Large intestine (tissue), 12 donors: ENCODE results near the gene CDC20B. TPM values are rescaled to one million over a fixed set of nuclear protein-coding genes. Genes with fewer than 3 reads are reported as not detected.

ENCODE experiments used
- DNase-seq, 2 donors: peaks; one replicate each; pipeline versions ENCODE4 v3.0.0 to v3.0.0-alpha.2; 2013
- H3K27ac ChIP-seq: one replicate; pipeline ENCODE4 v1.5.1; 2013; ENCODE audit warnings: low read length
- H3K27me3 ChIP-seq: 2 replicates; pipeline ENCODE4 v1.6.1; 2013; ENCODE audit warnings: low read length; ENCODE audit not compliant: control insufficient read depth, insufficient read depth
- H3K36me3 ChIP-seq: 2 replicates; pipeline ENCODE4 v1.6.1; 2013; ENCODE audit warnings: low read length; ENCODE audit not compliant: control insufficient read depth, insufficient read depth
- H3K4me1 ChIP-seq: one replicate; pipeline ENCODE4 v1.6.1; 2013; ENCODE audit warnings: low read length; ENCODE audit not compliant: control insufficient read depth, insufficient read depth
- H3K4me3 ChIP-seq: one replicate; pipeline ENCODE4 v1.5.1; 2013; ENCODE audit warnings: low read length
- H3K9me3 ChIP-seq: one replicate; pipeline ENCODE4 v1.6.1; 2013; ENCODE audit warnings: mild to moderate bottlenecking, low read depth, low read length, moderate library complexity; ENCODE audit not compliant: control insufficient read depth
- WGBS: methylation state at CpG from one replicate; pipeline ENCODE4 v1.1.5; 2013; ENCODE audit warnings: low lambda C conversion rate; ENCODE audit not compliant: insufficient coverage; 5-methylcytosine and 5-hydroxymethylcytosine counted together
- long read RNA-seq, 11 donors: transcript quantifications; one replicate each; lab custom pipeline, GENCODE V29; 2026
- polyA plus RNA-seq: library from polyadenylated mRNA; unstranded; fragments of 120-200 nt; gene quantifications from one replicate; pipeline ENCODE4 v1.2.1, GENCODE V29; 2013

Gene CDC20B
- polyA plus RNA-seq: 0.15 TPM
- long read RNA-seq, donor 1: 0 reads
- long read RNA-seq, donor 2: 0 reads
- long read RNA-seq, donor 3: 0 reads
- long read RNA-seq, donor 4: 0 reads
- long read RNA-seq, donor 5: 0 reads
- long read RNA-seq, donor 6: 0 reads
- long read RNA-seq, donor 7: 0 reads
- long read RNA-seq, donor 8, partial matches to known transcripts: 0 of 11 reads
- long read RNA-seq, donor 8, other reads (novel, unspliced or antisense): 11 of 11 reads
- long read RNA-seq, donor 9: 0 reads
- long read RNA-seq, donor 10: 0 reads
- long read RNA-seq, donor 11, partial matches to known transcripts: 14 of 14 reads
- long read RNA-seq, donor 11, other reads (novel, unspliced or antisense): 0 of 14 reads

- H3K36me3 ChIP-seq: no peaks in the 10 kb centered on the region
- H3K27me3 ChIP-seq: peaks cover 52% of the 10 kb centered on the region
- peak; percentile 55 to 80 for DNase-seq
- peak within 1 kb of the TSS; percentile 39 for H3K4me3 ChIP-seq
- no peak within 1 kb of the TSS for H3K27ac ChIP-seq
- peaks cover 25% of the 10 kb centered on the region for H3K4me1 ChIP-seq
- no CpG with 5 or more reads among the region's 69 CpGs for WGBS
- peaks cover 2% of the 10 kb centered on the region for H3K9me3 ChIP-seq
Observed at GRCh38 chr5:55172937-55173686, at the start of gene CDC20B. Gene CDC20B (minus strand): TSS chr5:55173177. CDS start chr5:55173000, 177 bp downstream.

GRCh38 chr5:55222092-55222984 lies 49.4 kb upstream of the CDC20B start:
- Histone ChIP-seq H3K27ac (no peak overlapping the region), H3K4me3 (no peak overlapping the region), H3K9me3 (peaks cover 26% of the 10 kb centered on the region), H3K4me1 (peaks cover 35% of the 10 kb centered on the region), H3K27me3 (peaks cover 84% of the 10 kb centered on the region), H3K36me3 (no peaks in the 10 kb centered on the region)
- DNase-seq: peak in 1 of 2 donors; percentile 34
- WGBS: no CpG with 5 or more reads among the region's 30 CpGs

GRCh38 chr5:55220433-55221185 lies 47.6 kb upstream of the CDC20B start:
- WGBS: no CpG with 5 or more reads among the region's 62 CpGs
- Histone ChIP-seq H3K4me3 (peak overlapping the region; percentile 30), H3K27me3 (peaks cover 67% of the 10 kb centered on the region), H3K27ac (no peak overlapping the region), H3K4me1 (peaks cover 28% of the 10 kb centered on the region), H3K9me3 (peaks cover 16% of the 10 kb centered on the region), H3K36me3 (no peaks in the 10 kb centered on the region)
- DNase-seq: peak in 1 of 2 donors; percentile 76

- no peaks in the 10 kb centered on the region for H3K36me3 ChIP-seq
- WGBS: no CpG with 5 or more reads among the region's 3 CpGs
- H3K9me3 ChIP-seq: peaks cover 16% of the 10 kb centered on the region
- H3K27me3 ChIP-seq: peaks cover 58% of the 10 kb centered on the region
- H3K4me3 ChIP-seq: no peak overlapping the region
- peaks cover 28% of the 10 kb centered on the region for H3K4me1 ChIP-seq
- no peak for DNase-seq
- H3K27ac ChIP-seq: no peak overlapping the region
Observed at GRCh38 chr5:55219770-55220169, 46.8 kb upstream of the CDC20B start.

DNA sequence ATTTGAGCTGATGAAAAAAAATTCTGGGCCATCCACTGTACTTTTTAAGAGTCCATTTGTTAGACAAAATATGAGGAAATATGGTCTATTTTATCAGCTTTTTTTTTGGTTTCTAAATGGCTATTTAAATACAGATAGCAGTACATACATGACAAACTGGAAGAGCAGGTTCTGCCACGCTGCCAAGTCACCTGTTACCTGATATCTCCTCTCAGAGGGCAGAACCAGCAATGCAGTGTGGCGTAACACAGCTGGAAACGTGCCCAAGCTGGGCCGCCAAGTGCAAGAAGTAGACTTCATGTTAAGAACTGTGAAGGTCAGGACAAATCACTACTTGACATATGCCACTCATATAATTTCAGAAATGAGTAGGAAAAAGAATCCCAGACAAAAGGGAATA lies 46.0 kb upstream of the CDC20B start:
- H3K36me3 ChIP-seq: no peaks in the 10 kb centered on the region
- H3K27me3 ChIP-seq: peaks cover 50% of the 10 kb centered on the region
- H3K9me3 ChIP-seq: peaks cover 16% of the 10 kb centered on the region
- no CpG with 5 or more reads among the region's 4 CpGs for WGBS
- DNase-seq: peak; percentile 90 to 98
- H3K4me1 ChIP-seq: peaks cover 28% of the 10 kb centered on the region
- no peak overlapping the region for H3K4me3 ChIP-seq
- no peak overlapping the region for H3K27ac ChIP-seq

GRCh38 chr5:55211184-55211874 lies 38.4 kb upstream of the CDC20B start:
- H3K36me3 ChIP-seq: no peaks in the 10 kb centered on the region
- H3K4me3 ChIP-seq: no peak overlapping the region
- no peaks in the 10 kb centered on the region for H3K4me1 ChIP-seq
- DNase-seq: no peak
- no peaks in the 10 kb centered on the region for H3K9me3 ChIP-seq
- H3K27ac ChIP-seq: no peak overlapping the region
- H3K27me3 ChIP-seq: peaks cover 7% of the 10 kb centered on the region
- 89% methylated on average over 1 of the region's 2 CpGs for WGBS

GRCh38 chr5:55205001-55205400 lies 32.0 kb upstream of the CDC20B start:
- Histone ChIP-seq H3K4me1 (no peaks in the 10 kb centered on the region), H3K27me3 (peaks cover 8% of the 10 kb centered on the region), H3K36me3 (no peaks in the 10 kb centered on the region), H3K27ac (no peak overlapping the region), H3K4me3 (no peak overlapping the region), H3K9me3 (no peaks in the 10 kb centered on the region)
- no peak for DNase-seq
- WGBS: no CpG with 5 or more reads among the region's 2 CpGs

- DNase-seq: no peak
- WGBS: no CpG with 5 or more reads among the region's 2 CpGs
- Histone ChIP-seq H3K36me3 (no peaks in the 10 kb centered on the region), H3K27me3 (peaks cover 22% of the 10 kb centered on the region), H3K4me1 (no peaks in the 10 kb centered on the region), H3K27ac (no peak overlapping the region), H3K4me3 (no peak overlapping the region), H3K9me3 (no peaks in the 10 kb centered on the region)
Observed at GRCh38 chr5:55191165-55191564, 18.2 kb upstream of the CDC20B start.

- H3K4me3 ChIP-seq: no peak overlapping the region
- DNase-seq: no peak
- no peaks in the 10 kb centered on the region for H3K9me3 ChIP-seq
- H3K27ac ChIP-seq: no peak overlapping the region
- no CpG with 5 or more reads among the region's 6 CpGs for WGBS
- H3K27me3 ChIP-seq: peaks cover 26% of the 10 kb centered on the region
- no peaks in the 10 kb centered on the region for H3K4me1 ChIP-seq
- H3K36me3 ChIP-seq: no peaks in the 10 kb centered on the region
Observed at GRCh38 chr5:55188656-55189540, 15.9 kb upstream of the CDC20B start.
